Stomach (tissue), 9 donors: ENCODE results near the gene ACO1. TPM values are rescaled to one million over a fixed set of nuclear protein-coding genes. Genes with fewer than 3 reads are reported as not detected.

Source experiments
- DNase-seq, 2 donors: peaks; one replicate each; pipeline versions ENCODE4 v3.0.0 to v3.0.0-alpha.2; 2013 to 2019
- H3K27ac ChIP-seq, 5 donors: fragments of 200-600 bp in 4 of 5; sonication (generic) in 4 of 5; one replicate each; pipeline ENCODE4 v1.5.1; 2013 to 2019; ENCODE audit warnings: mild to moderate bottlenecking in 1 of 5, moderate library complexity in 1 of 5
- H3K27me3 ChIP-seq, 3 donors: fragments of 200-600 bp; sonication (generic); one replicate each; pipeline ENCODE4 v1.5.1; 2017 to 2019; ENCODE audit warnings: mixed run types in 1 of 3
- H3K36me3 ChIP-seq, 4 donors: fragments of 200-600 bp; sonication (generic); 1 replicate in 3 of 4; 2 replicates in 1 of 4; pipeline ENCODE4 v1.5.1; 2016 to 2019
- H3K4me1 ChIP-seq, 4 donors: fragments of 200-600 bp; sonication (generic); one replicate each; pipeline ENCODE4 v1.5.1; 2016 to 2019
- H3K4me3 ChIP-seq, 4 donors: fragments of 200-600 bp; sonication (generic) in 3 of 4; one replicate each; pipeline ENCODE4 v1.5.1; 2016 to 2019; ENCODE audit warnings: mild to moderate bottlenecking in 1 of 4
- H3K9me3 ChIP-seq, 4 donors: fragments of 200-600 bp; sonication (generic); one replicate each; pipeline ENCODE4 v1.5.1; 2016 to 2019
- CTCF ChIP-seq, 7 experiments: fragments of 450-650 bp in 4 of 7; fragments of 200-600 bp in 3 of 7; sonication (generic) in 3 of 7; IDR thresholded peaks; one replicate each; pipeline ENCODE4 v1.5.1; 2016 to 2019; ENCODE audit warnings: antibody characterized with exemption in 7 of 7, control low read depth in 2 of 7, mild to moderate bottlenecking in 1 of 7
- EP300 ChIP-seq: sonication (generic); formaldehyde crosslinking; IDR thresholded peaks from one replicate; pipeline ENCODE4 v1.6.1; 2017; ENCODE audit warnings: antibody characterized with exemption
- POLR2A ChIP-seq, 4 donors: fragments of 450-650 bp; IDR thresholded peaks; one replicate each; pipeline ENCODE4 v1.6.1; 2016; ENCODE audit warnings: antibody characterized with exemption in 4 of 4, control low read depth in 2 of 4, mild to moderate bottlenecking in 1 of 4, moderate library complexity in 1 of 4
- POLR2AphosphoS5 ChIP-seq, 3 donors: sonication (generic); formaldehyde crosslinking; IDR thresholded peaks; one replicate each; pipeline ENCODE4 v1.6.1; 2016; ENCODE audit warnings: antibody characterized with exemption in 3 of 3
- WGBS, 5 donors: extraction: QIAGEN DNeasy Blood & Tissue Kit in 3 of 5; methylation state at CpG; one replicate each; pipeline versions ENCODE4 v1.1.5 to v1.1.7; 2013 to 2018; 5-methylcytosine and 5-hydroxymethylcytosine counted together
- intact Hi-C: fragments of 100-400 bp; cut with DNase I; formaldehyde crosslinking; loops from one replicate; pipeline ENCODE4 v1.15.1; 2023; ENCODE audit warnings: low total_unique reads
- polyA plus RNA-seq, 3 donors: library from polyadenylated mRNA; stranded (reverse); fragments of 200-250 nt; gene quantifications; one replicate each; pipeline ENCODE4 v1.2.3, GENCODE V29; 2013
- total RNA-seq, 5 donors: library from RNA; depleted of rRNA; stranded (reverse); fragments of >200 nt; gene quantifications; one replicate each; pipeline versions ENCODE4 v1.1.0 to v1.2.3, GENCODE V29; 2014 to 2016
- donor health status: healthy with polysubstance abuse.
- donor health status: Bipolar disorder and iron deficiency.
- donor health status: healthy.

The ACO1 gene
- total and polyA plus RNA-seq, 8 donors = 5.8 to 44.2 (median 17.8) TPM

GRCh38 chr9:32389365-32389764, 4.9 kb downstream of the ACO1 start:
- DNase-seq = no peak
- Histone ChIP-seq H3K4me1 (peaks cover 14 to 37% (median 30%) of the 10 kb centered on the region in 4 donors), H3K36me3 (no peaks in the 10 kb centered on the region), H3K9me3 (no peaks in the 10 kb centered on the region), H3K27ac (no peak overlapping the region), H3K4me3 (no peak overlapping the region), H3K27me3 (no peaks in the 10 kb centered on the region)
- 85 to 94% (median 92%) methylated on average over 6 of the region's 6 CpGs for WGBS, 5 donors
- intact Hi-C loops = no loop called here
- TF ChIP-seq POLR2AphosphoS5 (IDR thresholded peaks at IDR 0.05) (no peak), CTCF (IDR thresholded peaks at IDR 0.05) (no peak), POLR2A (IDR thresholded peaks at IDR 0.05) (no peak), EP300 (no peak)

GRCh38 chr9:32393911-32394310, 9.5 kb downstream of the ACO1 start:
- H3K27ac ChIP-seq = no peak overlapping the region
- 87 to 96% (median 95%) methylated on average over 2 of the region's 2 CpGs for WGBS, 5 donors
- no peaks in the 10 kb centered on the region for H3K27me3 ChIP-seq
- DNase-seq = no peak
- H3K4me3 ChIP-seq = no peak overlapping the region
- H3K4me1 ChIP-seq = peaks cover 0 to 26% (median 7%) of the 10 kb centered on the region in 4 donors
- H3K36me3 ChIP-seq = no peaks in the 10 kb centered on the region
- intact Hi-C loops = no loop called here
- TF ChIP-seq POLR2AphosphoS5 (IDR thresholded peaks at IDR 0.05) (no peak), EP300 (no peak), POLR2A (IDR thresholded peaks at IDR 0.05) (no peak), CTCF (IDR thresholded peaks at IDR 0.05) (no peak)
- no peaks in the 10 kb centered on the region for H3K9me3 ChIP-seq

GRCh38 chr9:32394381-32395049, 10.1 kb downstream of the ACO1 start:
- no peak for TF ChIP-seq EP300
- no peak for TF ChIP-seq POLR2AphosphoS5 (IDR thresholded peaks at IDR 0.05)
- TF ChIP-seq CTCF (IDR thresholded peaks at IDR 0.05) = no peak
- TF ChIP-seq POLR2A (IDR thresholded peaks at IDR 0.05) = no peak
- no peak for DNase-seq

GRCh38 chr9:32395510-32396216, 11.2 kb downstream of the ACO1 start:
- Histone ChIP-seq H3K9me3 (no peaks in the 10 kb centered on the region), H3K27me3 (no peaks in the 10 kb centered on the region), H3K36me3 (no peaks in the 10 kb centered on the region), H3K4me3 (no peak overlapping the region), H3K4me1 (peaks cover 0 to 24% (median 7%) of the 10 kb centered on the region in 4 donors), H3K27ac (peak overlapping the region in 3 of 5 donors; percentile 2 to 62 (median 26))
- no peak for TF ChIP-seq POLR2A (IDR thresholded peaks at IDR 0.05)
- TF ChIP-seq CTCF (IDR thresholded peaks at IDR 0.05) = no peak
- no peak for TF ChIP-seq POLR2AphosphoS5 (IDR thresholded peaks at IDR 0.05)
- no peak for TF ChIP-seq EP300
- DNase-seq = peak in 1 of 2 donors; percentile 12
- 58 to 78% (median 71%) methylated on average over 7 of the region's 7 CpGs for WGBS, 5 donors
- intact Hi-C loops = no loop called here

More at GRCh38 chr9:32394381-32395049, 10.1 kb downstream of the ACO1 start:
- Histone ChIP-seq H3K4me3 (no peak overlapping the region), H3K27ac (peak overlapping the region in 1 of 5 donors; percentile 1), H3K27me3 (no peaks in the 10 kb centered on the region), H3K36me3 (no peaks in the 10 kb centered on the region), H3K9me3 (no peaks in the 10 kb centered on the region), H3K4me1 (peaks cover 0 to 24% (median 7%) of the 10 kb centered on the region in 4 donors)
- intact Hi-C loops = no loop called here
- 84 to 90% (median 87%) methylated on average over 6 of the region's 6 CpGs for WGBS, 5 donors
